LNCAP (cell line): ENCODE results near the gene DDI2.

Experiments
- CTCF ChIP-seq: fragments of 450-650 bp; IDR thresholded peaks from 2 replicates; pipeline ENCODE4 v1.5.1; 2017; ENCODE audit warnings: mild to moderate bottlenecking

DDI2 gene

DNA sequence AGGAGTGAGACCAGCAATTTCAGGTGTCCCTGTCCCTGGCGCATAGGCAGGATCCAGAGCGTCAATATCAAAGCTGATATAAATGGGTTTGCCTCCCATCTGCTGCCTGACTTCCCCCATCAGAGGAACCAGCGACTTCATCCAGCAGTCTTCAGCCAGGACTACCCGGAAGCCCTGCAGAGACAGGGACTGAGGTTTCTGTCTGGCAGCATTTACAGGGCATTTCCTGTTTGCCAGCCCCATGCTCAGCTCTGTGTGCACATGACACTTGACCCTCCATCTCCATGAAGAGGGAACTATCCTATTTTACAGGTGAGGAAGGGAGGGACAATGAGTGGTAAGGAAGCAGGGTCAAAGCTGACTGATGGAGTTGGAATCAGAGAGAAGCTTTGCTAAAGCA lies 39.6 kb upstream of the DDI2 start:
- no peak for TF ChIP-seq CTCF

GRCh38 chr1:15578921-15579682 lies 38.2 kb upstream of the DDI2 start:
- no peak for TF ChIP-seq CTCF

GRCh38 chr1:15579683-15580047 lies 37.6 kb upstream of the DDI2 start:
- no peak for TF ChIP-seq CTCF

DNA sequence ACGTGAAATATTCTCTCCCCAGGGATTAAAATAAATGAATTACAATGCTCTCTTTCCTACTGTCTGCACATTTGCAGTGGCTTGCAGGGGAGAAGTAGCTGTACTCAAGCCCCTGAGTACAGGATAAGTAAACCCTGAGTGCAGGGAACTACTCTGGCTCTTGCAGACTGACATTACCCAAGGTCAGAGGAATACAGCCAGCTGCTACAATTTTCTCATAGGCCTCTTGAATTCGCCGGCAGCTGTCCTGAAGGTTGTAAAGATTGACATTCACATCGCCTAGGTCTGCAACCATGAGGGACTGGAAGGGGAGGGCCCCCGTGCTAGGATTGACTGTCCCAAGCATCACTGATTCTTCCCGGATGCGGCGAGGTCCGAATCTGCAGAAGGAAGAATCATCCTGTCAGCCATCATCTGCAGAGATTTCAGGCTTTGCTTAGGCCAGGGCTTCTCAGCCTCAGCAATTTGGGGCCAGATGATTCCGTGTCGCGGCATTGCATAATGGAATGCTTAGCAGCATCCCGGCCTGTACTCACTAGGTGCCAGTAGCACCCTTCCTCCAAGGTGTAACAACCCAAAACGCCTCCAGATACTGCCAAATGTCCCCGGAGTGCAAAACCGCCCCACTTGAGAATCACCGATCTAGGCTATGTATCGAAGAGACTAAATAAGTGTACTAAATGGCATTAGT lies 34.1 kb upstream of the DDI2 start:
- no peak for TF ChIP-seq CTCF

DNA sequence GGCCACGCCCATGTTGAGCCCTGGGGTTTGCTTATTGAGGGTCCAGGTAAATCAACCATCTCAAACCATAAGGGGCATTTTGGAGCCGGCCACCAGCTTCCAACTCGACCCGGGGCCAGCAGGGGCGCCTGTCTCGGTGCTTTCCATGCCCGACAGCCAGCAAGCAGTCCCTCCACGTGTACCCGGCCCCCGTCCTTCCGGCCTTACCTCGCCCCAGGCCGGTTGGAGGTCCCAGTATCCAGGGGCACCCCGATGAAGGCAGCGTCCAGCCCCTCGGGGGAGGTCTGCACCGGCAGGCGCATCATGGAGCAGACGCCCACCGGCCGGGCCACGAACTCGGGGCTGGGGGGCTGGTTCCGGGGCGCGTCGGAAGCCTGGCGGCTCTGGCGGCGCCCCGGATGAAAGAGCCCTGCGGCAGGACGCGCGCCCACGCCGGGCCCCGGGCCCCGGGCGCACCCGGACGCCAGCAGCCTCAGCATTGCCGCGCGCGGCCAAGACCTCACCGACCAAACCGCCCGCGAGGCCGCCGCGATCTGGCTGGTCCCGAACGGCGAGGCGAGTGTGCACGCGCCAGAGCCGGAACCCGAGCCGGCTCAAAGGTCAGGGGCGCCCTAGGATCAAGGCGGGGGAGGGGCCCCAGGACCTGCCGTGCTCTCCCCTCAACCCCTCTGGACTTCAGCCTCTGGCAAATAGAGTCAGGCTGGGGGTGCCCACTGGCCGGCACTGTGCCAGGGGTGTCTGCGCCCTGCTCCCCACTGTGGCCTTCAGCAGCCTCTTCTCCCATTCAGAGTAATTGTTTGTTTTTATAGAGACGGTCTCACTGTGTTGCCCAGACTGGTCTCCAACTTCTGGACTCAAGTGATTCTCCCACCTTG lies 32.5 kb upstream of the DDI2 start, which contains the start of gene AGMAT:
Gene AGMAT, minus strand, starts transcription at position 563 of the 875 bp plus-strand sequence. Its CDS starts 84 bp downstream, at position 479.
- no peak for TF ChIP-seq CTCF

GRCh38 chr1:15592285-15592684 lies 25.0 kb upstream of the DDI2 start:
- TF ChIP-seq CTCF = no peak

DNA sequence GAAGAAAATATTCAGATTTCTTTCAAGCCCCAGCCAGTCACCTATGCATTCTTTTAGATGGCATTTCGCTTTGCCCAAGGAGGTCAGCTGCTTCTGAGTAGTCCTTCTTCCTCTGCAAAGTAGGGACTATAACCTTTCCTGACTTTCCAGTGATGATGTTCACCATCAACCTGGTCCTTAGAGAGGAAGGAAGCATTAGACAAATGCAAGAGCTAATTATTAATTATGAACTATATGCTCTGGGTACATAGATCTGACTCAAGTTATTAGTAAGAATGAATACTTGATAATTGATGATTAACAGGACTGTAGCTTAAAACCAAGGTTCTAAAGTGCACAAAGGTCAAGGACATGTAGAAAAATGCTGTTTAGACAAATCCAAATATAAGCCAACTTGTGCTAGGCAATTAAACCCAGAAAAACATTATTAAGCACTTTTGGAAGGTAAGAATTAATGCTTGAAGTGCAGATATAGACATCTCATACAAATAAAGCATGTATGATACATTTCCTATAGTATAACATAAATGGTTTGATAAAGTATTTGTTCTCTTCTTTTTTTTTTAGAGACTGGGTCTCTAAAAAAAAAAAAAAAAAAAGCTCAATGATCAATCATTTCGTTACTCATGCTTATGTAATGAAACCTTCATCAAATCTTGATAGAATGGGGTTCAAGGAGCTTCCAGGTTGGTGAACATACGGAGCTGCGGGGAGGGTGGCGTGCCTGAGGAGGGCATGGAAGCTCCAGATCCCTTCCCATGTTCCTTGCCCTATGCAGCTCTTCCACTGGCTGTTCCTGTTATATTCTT lies 21.2 kb upstream of the DDI2 start:
- TF ChIP-seq CTCF = no peak
